Measurements from ENCODE around the gene CLEC16A.

Gene CLEC16A

DNA sequence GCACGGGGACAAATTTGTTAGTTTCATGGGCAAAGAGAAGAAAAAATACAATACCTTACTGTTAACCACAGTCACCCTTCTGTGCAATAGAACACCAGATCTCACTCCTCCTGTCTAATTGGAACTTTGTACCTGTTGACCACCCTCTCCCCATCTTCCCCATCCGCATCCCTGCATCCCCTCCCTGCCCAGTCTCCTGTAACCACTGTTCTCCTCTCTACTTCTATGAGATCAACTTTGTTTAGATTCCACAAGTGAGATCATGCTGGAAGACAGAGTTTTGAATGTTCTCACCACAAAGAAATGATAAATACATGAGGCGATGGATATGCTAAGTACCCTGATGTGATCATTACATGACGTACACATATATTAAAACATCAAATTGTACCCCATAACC is 47.7 kb downstream of the CLEC16A start:
- no peak overlapping the region for H2AFZ ChIP-seq (ENCODE audit: low read depth)
- no peak overlapping the region for H3K4me2 ChIP-seq
- H3K4me3 ChIP-seq (IDR thresholded peaks at IDR 0.05; ENCODE audit: insufficient read depth, low read depth, low read length), result no peak overlapping the region
- H3K36me3 ChIP-seq (ENCODE audit: insufficient read depth), result no peaks in the 10 kb centered on the region; the same call in 1 of the 2 replicates
- no peaks in the 10 kb centered on the region for H4K20me1 ChIP-seq (ENCODE audit: insufficient read depth)
- H3K27ac ChIP-seq, result no peak overlapping the region
- no peaks in the 10 kb centered on the region for H3K79me2 ChIP-seq (ENCODE audit: insufficient read depth, low read depth)
- no peaks in the 10 kb centered on the region for H3K4me1 ChIP-seq (ENCODE audit: low read depth, poor library complexity, severe bottlenecking)
- H3K9ac ChIP-seq, result no peak overlapping the region
- TF ChIP-seq, protein P1, sequence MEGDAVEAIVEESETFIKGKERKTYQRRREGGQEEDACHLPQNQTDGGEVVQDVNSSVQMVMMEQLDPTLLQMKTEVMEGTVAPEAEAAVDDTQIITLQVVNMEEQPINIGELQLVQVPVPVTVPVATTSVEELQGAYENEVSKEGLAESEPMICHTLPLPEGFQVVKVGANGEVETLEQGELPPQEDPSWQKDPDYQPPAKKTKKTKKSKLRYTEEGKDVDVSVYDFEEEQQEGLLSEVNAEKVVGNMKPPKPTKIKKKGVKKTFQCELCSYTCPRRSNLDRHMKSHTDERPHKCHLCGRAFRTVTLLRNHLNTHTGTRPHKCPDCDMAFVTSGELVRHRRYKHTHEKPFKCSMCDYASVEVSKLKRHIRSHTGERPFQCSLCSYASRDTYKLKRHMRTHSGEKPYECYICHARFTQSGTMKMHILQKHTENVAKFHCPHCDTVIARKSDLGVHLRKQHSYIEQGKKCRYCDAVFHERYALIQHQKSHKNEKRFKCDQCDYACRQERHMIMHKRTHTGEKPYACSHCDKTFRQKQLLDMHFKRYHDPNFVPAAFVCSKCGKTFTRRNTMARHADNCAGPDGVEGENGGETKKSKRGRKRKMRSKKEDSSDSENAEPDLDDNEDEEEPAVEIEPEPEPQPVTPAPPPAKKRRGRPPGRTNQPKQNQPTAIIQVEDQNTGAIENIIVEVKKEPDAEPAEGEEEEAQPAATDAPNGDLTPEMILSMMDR (conservative IDR thresholded peaks at IDR 0.05; ENCODE audit: low read depth, low read length), result no peak
- H3K27me3 ChIP-seq (ENCODE audit: insufficient read depth, low read depth), result no peaks in the 10 kb centered on the region

DNA sequence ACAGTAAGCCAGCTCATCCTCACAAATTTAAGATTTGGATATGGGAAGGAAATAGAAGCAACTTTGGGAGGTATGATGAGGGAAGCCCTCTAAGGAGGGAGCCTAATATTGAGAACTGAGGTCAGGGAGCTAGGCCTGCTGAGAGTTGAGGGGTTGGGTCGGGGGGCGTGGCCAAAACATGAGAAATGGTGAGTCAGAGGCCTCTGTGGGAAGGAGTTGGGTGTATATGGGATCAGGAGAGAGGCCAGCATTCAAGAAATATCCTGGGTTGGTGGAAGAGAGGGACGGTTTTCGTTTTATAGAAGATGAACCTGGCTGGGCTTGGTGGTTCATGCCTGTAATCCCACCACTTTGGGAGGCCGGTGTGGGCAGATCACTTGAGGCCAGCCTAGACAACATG is 48.4 kb downstream of the CLEC16A start:
- Histone ChIP-seq H3K4me2 (no peak overlapping the region), H3K4me3 (IDR thresholded peaks at IDR 0.05; ENCODE audit: insufficient read depth, low read depth, low read length) (no peak overlapping the region), H3K9ac (no peak overlapping the region), H3K79me2 (ENCODE audit: insufficient read depth, low read depth) (no peaks in the 10 kb centered on the region), H4K20me1 (ENCODE audit: insufficient read depth) (no peaks in the 10 kb centered on the region), H2AFZ (ENCODE audit: low read depth) (no peak overlapping the region), H3K27ac (no peak overlapping the region), H3K36me3 (ENCODE audit: insufficient read depth) (no peaks in the 10 kb centered on the region; the same call in 1 of the 2 replicates), H3K27me3 (ENCODE audit: insufficient read depth, low read depth) (no peaks in the 10 kb centered on the region), H3K4me1 (ENCODE audit: low read depth, poor library complexity, severe bottlenecking) (no peaks in the 10 kb centered on the region)
- TF ChIP-seq, protein P1 (conservative IDR thresholded peaks at IDR 0.05; ENCODE audit: low read depth, low read length), result no peak

DNA sequence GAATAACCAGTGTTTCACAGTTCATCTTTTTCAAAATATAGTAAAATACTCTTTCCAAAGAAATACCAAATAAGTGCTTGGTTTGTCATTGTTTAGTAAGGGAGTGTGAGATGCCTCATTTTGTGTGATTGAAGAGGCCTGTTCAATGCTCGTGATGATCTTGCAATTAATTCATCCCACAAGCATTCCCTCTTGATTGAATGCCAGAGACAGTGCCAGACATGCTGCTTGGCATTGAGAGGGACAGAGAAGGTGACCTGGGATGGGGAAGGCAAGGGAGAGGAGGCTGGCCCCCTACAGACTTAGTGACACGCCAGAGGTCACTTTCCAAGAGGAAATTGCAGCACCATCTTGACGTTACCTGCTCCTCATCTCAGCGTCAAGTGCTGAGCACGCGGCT is 49.3 kb downstream of the CLEC16A start:
- Histone ChIP-seq H3K4me1 (ENCODE audit: low read depth, poor library complexity, severe bottlenecking) (no peaks in the 10 kb centered on the region), H3K36me3 (ENCODE audit: insufficient read depth) (no peaks in the 10 kb centered on the region; the same call in 1 of the 2 replicates), H3K9ac (no peak overlapping the region), H4K20me1 (ENCODE audit: insufficient read depth) (no peaks in the 10 kb centered on the region), H3K27ac (no peak overlapping the region), H3K4me3 (IDR thresholded peaks at IDR 0.05; ENCODE audit: insufficient read depth, low read depth, low read length) (no peak overlapping the region), H3K79me2 (ENCODE audit: insufficient read depth, low read depth) (no peaks in the 10 kb centered on the region), H3K27me3 (ENCODE audit: insufficient read depth, low read depth) (no peaks in the 10 kb centered on the region), H2AFZ (ENCODE audit: low read depth) (no peak overlapping the region), H3K4me2 (no peak overlapping the region)
- TF ChIP-seq, protein P1 (conservative IDR thresholded peaks at IDR 0.05; ENCODE audit: low read depth, low read length), result no peak

DNA sequence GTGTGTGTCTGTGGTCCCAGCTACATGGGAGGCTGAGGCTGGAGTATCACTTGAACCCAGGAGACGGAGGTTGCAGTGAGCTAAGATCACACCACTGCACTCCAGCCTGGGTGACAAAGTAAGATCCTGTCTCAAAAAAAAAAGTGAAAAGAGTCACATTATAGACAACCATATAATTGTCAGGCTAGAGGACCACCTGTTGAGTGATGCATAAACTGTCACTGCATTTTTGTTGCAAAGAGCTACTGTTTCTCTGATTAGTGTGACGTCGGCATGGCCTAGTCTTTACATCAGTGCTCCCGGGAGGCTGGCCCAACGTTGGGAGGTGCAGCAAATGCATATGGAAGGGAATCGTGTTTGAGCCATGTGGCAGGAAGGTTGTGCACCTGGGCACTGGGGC is 50.2 kb downstream of the CLEC16A start:
- H3K36me3 ChIP-seq (ENCODE audit: insufficient read depth), result no peaks in the 10 kb centered on the region
- no peaks in the 10 kb centered on the region for H4K20me1 ChIP-seq (ENCODE audit: insufficient read depth)
- no peaks in the 10 kb centered on the region for H3K27me3 ChIP-seq (ENCODE audit: insufficient read depth, low read depth)
- H3K4me3 ChIP-seq (IDR thresholded peaks at IDR 0.05; ENCODE audit: insufficient read depth, low read depth, low read length), result no peak overlapping the region
- no peak overlapping the region for H3K27ac ChIP-seq
- no peak overlapping the region for H3K9ac ChIP-seq
- no peaks in the 10 kb centered on the region for H3K4me1 ChIP-seq (ENCODE audit: low read depth, poor library complexity, severe bottlenecking)
- no peak overlapping the region for H3K4me2 ChIP-seq
- H3K79me2 ChIP-seq (ENCODE audit: insufficient read depth, low read depth), result no peaks in the 10 kb centered on the region
- H2AFZ ChIP-seq (ENCODE audit: low read depth), result no peak overlapping the region
- TF ChIP-seq, protein P1 (conservative IDR thresholded peaks at IDR 0.05; ENCODE audit: low read depth, low read length), result no peak
